H1 (cell line): ENCODE data around the gene BAAT. TPM values are rescaled to one million over a fixed set of nuclear protein-coding genes. Genes with fewer than 3 reads are reported as not detected.

ENCODE experiments used
- CTCF ChIA-PET: fragments of 300-600 bp; sonication (Branson Sonifier 250); formaldehyde crosslinking; loops from one replicate; lab custom pipeline; 2021; ENCODE audit not compliant: partially characterized antibody; lab: Charles Lee
- POLR2A ChIA-PET: fragments of 300-600 bp; sonication (Branson Sonifier 250); formaldehyde crosslinking; loops from one replicate; lab custom pipeline; 2021; ENCODE audit warnings: inconsistent platforms; ENCODE audit not compliant: partially characterized antibody; lab: Charles Lee
- DNase-seq, 2 experiments: peaks; one replicate each; pipeline versions ENCODE4 v3.0.0 to v3.0.0-alpha.2; 2010 to 2022; ENCODE audit warnings: low spot score in 2 of 2, low read depth in 1 of 2, mixed read lengths in 1 of 2
- FAIRE-seq: peaks from 2 replicates; lab custom pipeline; 2011; peaks lifted over from hg19 to GRCh38; lab: Jason Lieb, UNC
- H2AFZ ChIP-seq: 2 replicates; pipeline ENCODE4 v1.8.1; 2012; ENCODE audit warnings: low read length, inconsistent platforms
- H2AK5ac ChIP-seq: 2 replicates; pipeline ENCODE4 v1.6.1; 2013; ENCODE audit warnings: low read depth, low read length
- H2BK120ac ChIP-seq: replicated peaks from 2 replicates; pipeline ENCODE3; 2013; ENCODE audit warnings: low read depth, low read length, inconsistent platforms
- H2BK12ac ChIP-seq: 2 replicates; pipeline ENCODE4 v1.6.1; 2013; ENCODE audit warnings: low read depth, low read length
- H2BK15ac ChIP-seq: 2 replicates; pipeline ENCODE4 v1.6.1; 2013; ENCODE audit warnings: low read length
- H2BK20ac ChIP-seq: 2 replicates; pipeline ENCODE4 v1.6.1; 2013; ENCODE audit warnings: low read length
- H2BK5ac ChIP-seq: 2 replicates; pipeline ENCODE4 v1.6.1; 2013; ENCODE audit warnings: low read depth, low read length
- H3K14ac ChIP-seq: 2 replicates; pipeline ENCODE4 v1.6.1; 2013; ENCODE audit warnings: inconsistent platforms; ENCODE audit not compliant: insufficient read length
- H3K18ac ChIP-seq: 2 replicates; pipeline ENCODE4 v1.6.1; 2013; ENCODE audit warnings: low read length; ENCODE audit errors: extremely low read depth
- H3K23ac ChIP-seq: 2 replicates; pipeline ENCODE4 v1.6.1; 2013; ENCODE audit warnings: inconsistent platforms; ENCODE audit not compliant: insufficient read length
- H3K23me2 ChIP-seq: 2 replicates; pipeline ENCODE4 v1.6.1; 2013; ENCODE audit warnings: low read depth, low read length
- H3K27ac ChIP-seq: 2 replicates; pipeline ENCODE4 v1.6.1; 2011; ENCODE audit warnings: low read depth, low read length, inconsistent platforms
- H3K27me3 ChIP-seq, 4 experiments: replicated peaks in 1 of 4; 1 replicate in 1 of 4; 2 replicates in 3 of 4; pipeline versions ENCODE4 v1.6.1 to v1.8.1; 2011 to 2013; ENCODE audit warnings: low read length in 3 of 4, mild to moderate bottlenecking in 3 of 4, inconsistent platforms in 2 of 4, mixed read lengths in 2 of 4, moderate library complexity in 1 of 4; ENCODE audit not compliant: control insufficient read depth in 3 of 4, insufficient read depth in 3 of 4; ENCODE audit errors: extremely low read depth in 1 of 4
- H3K36me3 ChIP-seq, 4 experiments: 2 replicates each; pipeline versions ENCODE4 v1.6.1 to v1.8.1; 2011 to 2013; ENCODE audit warnings: mild to moderate bottlenecking in 4 of 4, low read length in 3 of 4, moderate library complexity in 2 of 4, control low read depth in 1 of 4, inconsistent platforms in 1 of 4; ENCODE audit not compliant: insufficient read depth in 4 of 4, control insufficient read depth in 2 of 4
- H3K4ac ChIP-seq: replicated peaks from 2 replicates; pipeline ENCODE3; 2013; ENCODE audit warnings: low read length, low read depth, mixed read lengths, inconsistent platforms; ENCODE audit not compliant: insufficient read length
- H3K4me1 ChIP-seq, 4 experiments: replicated peaks in 1 of 4; 1 replicate in 1 of 4; 2 replicates in 3 of 4; pipeline versions ENCODE4 v1.6.1 to v1.8.1; 2011 to 2013; ENCODE audit warnings: low read length in 3 of 4, inconsistent platforms in 2 of 4, mixed read lengths in 1 of 4; ENCODE audit not compliant: insufficient read depth in 4 of 4, control insufficient read depth in 3 of 4
- H3K4me2 ChIP-seq, 2 experiments: 2 replicates each; pipeline versions ENCODE4 v1.6.1 to v1.8.1; 2011 to 2013; ENCODE audit warnings: low read depth in 2 of 2, low read length in 2 of 2, control low read depth in 1 of 2, inconsistent platforms in 1 of 2, mild to moderate bottlenecking in 1 of 2; ENCODE audit not compliant: insufficient read depth in 1 of 2
- H3K4me3 ChIP-seq, 4 experiments: fragments of 200-600, 300-600 bp in 1 of 4; sonication (generic), shearing (Covaris generic), sonication (Bioruptor Twin) in 1 of 4; 2 replicates each; pipeline versions ENCODE4 v1.5.1 to v1.8.1; 2011 to 2016; ENCODE audit warnings: low read length in 4 of 4, low read depth in 3 of 4, control low read depth in 2 of 4, inconsistent platforms in 2 of 4, mild to moderate bottlenecking in 2 of 4, mixed read lengths in 1 of 4, moderate library complexity in 1 of 4; ENCODE audit not compliant: insufficient read depth in 2 of 4; ENCODE audit errors: extremely low read depth in 1 of 4
- H3K56ac ChIP-seq: replicated peaks from 2 replicates; pipeline ENCODE3; 2013; ENCODE audit warnings: low read depth, mild to moderate bottlenecking, mixed read lengths, low read length, inconsistent platforms; ENCODE audit not compliant: insufficient read length
- H3K79me1 ChIP-seq: 2 replicates; pipeline ENCODE4 v1.6.1; 2013; ENCODE audit warnings: low read depth, low read length, control low read depth
- H3K79me2 ChIP-seq, 2 experiments: 2 replicates each; pipeline versions ENCODE4 v1.6.1 to v1.8.1; 2012 to 2013; ENCODE audit warnings: low read length in 2 of 2, mild to moderate bottlenecking in 2 of 2, inconsistent platforms in 1 of 2; ENCODE audit not compliant: insufficient read depth in 2 of 2, control insufficient read depth in 1 of 2
- H3K9ac ChIP-seq, 4 experiments: replicated peaks in 1 of 4; 1 replicate in 1 of 4; 2 replicates in 3 of 4; pipeline versions ENCODE4 v1.6.1 to v1.8.1; 2011 to 2013; ENCODE audit warnings: low read depth in 3 of 4, low read length in 3 of 4, control low read depth in 2 of 4, mild to moderate bottlenecking in 2 of 4, moderate library complexity in 2 of 4, inconsistent platforms in 1 of 4; ENCODE audit errors: extremely low read depth in 1 of 4
- H3K9me3 ChIP-seq, 2 experiments: 2 replicates each; pipeline versions ENCODE4 v1.6.1 to v1.8.1; 2012 to 2013; ENCODE audit warnings: mild to moderate bottlenecking in 2 of 2, moderate library complexity in 2 of 2, control low read depth in 1 of 2, inconsistent platforms in 1 of 2, low read depth in 1 of 2, low read length in 1 of 2, mixed read lengths in 1 of 2; ENCODE audit not compliant: insufficient read depth in 2 of 2
- H4K20me1 ChIP-seq, 2 experiments: replicated peaks in 1 of 2; 2 replicates each; pipeline versions ENCODE3 to v1.8.1; 2011 to 2013; ENCODE audit warnings: inconsistent platforms in 2 of 2, low read length in 2 of 2, mild to moderate bottlenecking in 1 of 2; ENCODE audit not compliant: insufficient read depth in 2 of 2, control insufficient read depth in 1 of 2
- H4K5ac ChIP-seq: 2 replicates; pipeline ENCODE4 v1.6.1; 2013; ENCODE audit warnings: low read length, low read depth, mixed read lengths, inconsistent platforms; ENCODE audit not compliant: insufficient read length
- H4K8ac ChIP-seq: 2 replicates; pipeline ENCODE4 v1.8.0; 2013; ENCODE audit warnings: mild to moderate bottlenecking, moderate library complexity, low read length, inconsistent platforms; ENCODE audit not compliant: insufficient read depth; ENCODE audit errors: extremely low read depth
- H4K91ac ChIP-seq: replicated peaks from 2 replicates; pipeline ENCODE3; 2013; ENCODE audit warnings: low read length, mixed read lengths, inconsistent platforms; ENCODE audit not compliant: insufficient read length
- HDAC6 ChIP-seq: IDR thresholded peaks from one replicate; pipeline ENCODE4 v1.7.1; 2012; ENCODE audit warnings: low read depth, mild to moderate bottlenecking, inconsistent platforms, low read length, moderate library complexity
- PHF8 ChIP-seq: fragments of 200-600 bp; sonication (generic); conservative IDR thresholded peaks from 2 replicates; pipeline ENCODE4 v1.7.1; 2012; ENCODE audit warnings: low read depth, mild to moderate bottlenecking, inconsistent platforms, low read length, moderate library complexity
- TAF7 ChIP-seq: optimal IDR thresholded peaks from 2 replicates; pipeline ENCODE3; 2011; ENCODE audit warnings: low read depth, mild to moderate bottlenecking, inconsistent platforms, low read length, moderate library complexity, borderline replicate concordance
- WGBS, 2 experiments: shearing (Covaris generic) in 1 of 2; methylation state at CpG; one replicate each; pipeline versions ENCODE4 v1.1.6 to v1.1.7; 2013 to 2015; ENCODE audit warnings: low lambda C conversion rate in 2 of 2, mixed read lengths in 2 of 2, inconsistent platforms in 1 of 2, low coverage in 1 of 2, missing lambda C conversion rate in 1 of 2; ENCODE audit not compliant: insufficient replicate concordance in 2 of 2, insufficient coverage in 1 of 2, insufficient read length in 1 of 2; ENCODE audit errors: extremely low coverage in 1 of 2, missing lambda C conversion rate in 1 of 2; 5-methylcytosine and 5-hydroxymethylcytosine counted together
- polyA plus RNA-seq, 7 experiments: library from polyadenylated mRNA; depleted of rRNA in 3 of 7; stranded (reverse) in 5 of 7; unstranded in 2 of 7; fragments of >200 nt in 5 of 7; fragments of 200-250 nt in 2 of 7; gene quantifications; 1 replicate in 5 of 7; 2 replicates in 1 of 7; 4 replicates in 1 of 7; pipeline versions ENCODE4 v1.2.1 to v1.2.3, GENCODE V29; 2011 to 2013; ENCODE audit warnings: missing spikeins in 2 of 7, mixed read lengths in 2 of 7
- total RNA-seq: library from RNA; stranded (reverse); fragmentation: NEBNext Ultra II Directional; extraction: Animal tissue kit (Norgen Biotek cat#: 25700); gene quantifications from 2 replicates; pipeline ENCODE4 v1.2.1, GENCODE V29; 2021

BAAT gene
- total and polyA plus RNA-seq, 2 of the 8 experiments (the other 6 are each of a cell fraction or from before 2014, with no cell fraction given) = 0.09 to 0.17 TPM

DNA sequence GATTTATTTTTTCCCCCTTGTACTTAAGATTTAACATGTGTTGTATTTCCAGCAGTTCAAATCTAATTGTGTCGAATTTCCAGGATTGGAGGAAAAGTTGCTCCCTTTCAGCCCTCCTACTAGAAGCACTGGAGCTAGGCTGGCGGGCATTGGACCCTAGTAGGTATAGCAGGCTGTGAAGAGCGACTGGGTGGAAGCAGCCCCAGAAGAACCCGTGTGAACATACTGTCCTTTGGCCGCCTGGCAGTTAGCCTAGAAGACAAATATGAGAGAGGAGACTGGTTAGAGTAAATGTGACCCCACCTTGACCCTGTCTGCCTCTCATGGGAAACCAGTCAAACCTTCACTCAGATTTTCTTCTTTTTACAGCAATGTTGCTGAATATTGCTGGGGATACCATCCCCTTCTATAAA is 36.9 kb upstream of the BAAT start:
- Histone ChIP-seq H3K36me3 (no peaks in the 10 kb centered on the region), H3K4me2 (no peak overlapping the region), H3K23ac (no peak overlapping the region), H3K14ac (no peak overlapping the region), H2BK120ac (no peak overlapping the region), H4K20me1 (no peaks in the 10 kb centered on the region), H3K9ac (no peak overlapping the region), H3K18ac (no peak overlapping the region), H4K5ac (no peak overlapping the region), H3K79me1 (no peaks in the 10 kb centered on the region), H3K27me3 (no peaks in the 10 kb centered on the region), H3K23me2 (no peaks in the 10 kb centered on the region; the same call in 1 of the 2 replicates), H3K79me2 (no peaks in the 10 kb centered on the region), H2AK5ac (no peak overlapping the region), H4K91ac (no peak overlapping the region), H4K8ac (no peak overlapping the region), H2BK5ac (no peak overlapping the region), H3K4ac (no peak overlapping the region), H3K9me3 (no peaks in the 10 kb centered on the region), H3K27ac (no peak overlapping the region), H2BK15ac (no peak overlapping the region), H3K56ac (no peak overlapping the region), H3K4me3 (no peak overlapping the region), H3K4me1 (no peaks in the 10 kb centered on the region), H2BK20ac (no peak overlapping the region), H2AFZ (no peak overlapping the region), H2BK12ac (no peak overlapping the region)
- WGBS, 2 experiments = 89% methylated on average over 5 of the region's 5 CpGs; no CpG with 5 or more reads in 1 of the 2 experiments
- TF ChIP-seq PHF8 (no peak), TAF7 (no peak), HDAC6 (no peak)
- no peak for FAIRE-seq
- DNase-seq = no peak
- CTCF ChIA-PET = interaction anchor here (1.6 kb wide), 1 partner anchor 10 kb away, joined by 4 read pairs; no protein-coding TSS in a partner anchor
- POLR2A ChIA-PET = no interaction called here
